ENCODE data around the gene CWC27.

DNA sequence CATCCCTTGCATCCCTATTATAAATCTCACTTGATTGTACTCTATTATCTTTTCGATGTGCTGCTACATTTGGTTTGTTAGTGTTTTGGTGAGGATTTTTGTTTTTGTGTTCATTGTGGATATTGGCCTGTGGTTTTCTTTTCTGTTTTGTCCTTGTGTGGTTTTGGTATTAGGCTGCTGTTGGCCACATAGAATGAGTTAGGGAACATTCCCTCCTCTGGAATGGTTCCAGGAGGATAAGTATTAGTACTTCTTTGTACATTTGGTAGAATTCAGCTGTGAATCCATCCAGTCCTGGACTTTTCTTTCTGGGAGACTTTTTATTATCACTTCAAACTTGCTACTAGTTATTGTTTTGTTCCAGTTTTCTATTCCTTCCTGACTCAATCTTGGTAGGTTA lies 287.2 kb downstream of the CWC27 start:
- TF ChIP-seq, protein P1, sequence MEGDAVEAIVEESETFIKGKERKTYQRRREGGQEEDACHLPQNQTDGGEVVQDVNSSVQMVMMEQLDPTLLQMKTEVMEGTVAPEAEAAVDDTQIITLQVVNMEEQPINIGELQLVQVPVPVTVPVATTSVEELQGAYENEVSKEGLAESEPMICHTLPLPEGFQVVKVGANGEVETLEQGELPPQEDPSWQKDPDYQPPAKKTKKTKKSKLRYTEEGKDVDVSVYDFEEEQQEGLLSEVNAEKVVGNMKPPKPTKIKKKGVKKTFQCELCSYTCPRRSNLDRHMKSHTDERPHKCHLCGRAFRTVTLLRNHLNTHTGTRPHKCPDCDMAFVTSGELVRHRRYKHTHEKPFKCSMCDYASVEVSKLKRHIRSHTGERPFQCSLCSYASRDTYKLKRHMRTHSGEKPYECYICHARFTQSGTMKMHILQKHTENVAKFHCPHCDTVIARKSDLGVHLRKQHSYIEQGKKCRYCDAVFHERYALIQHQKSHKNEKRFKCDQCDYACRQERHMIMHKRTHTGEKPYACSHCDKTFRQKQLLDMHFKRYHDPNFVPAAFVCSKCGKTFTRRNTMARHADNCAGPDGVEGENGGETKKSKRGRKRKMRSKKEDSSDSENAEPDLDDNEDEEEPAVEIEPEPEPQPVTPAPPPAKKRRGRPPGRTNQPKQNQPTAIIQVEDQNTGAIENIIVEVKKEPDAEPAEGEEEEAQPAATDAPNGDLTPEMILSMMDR (IDR thresholded peaks at IDR 0.05) = no peak
- no peak for TF ChIP-seq EZH2 (IDR thresholded peaks at IDR 0.05)
- no peak for TF ChIP-seq EZH2phosphoT487 (IDR thresholded peaks at IDR 0.05)
